DND-41 (cell line): ENCODE measurements around the gene IMPDH2.

ENCODE experiments used
- EZH2 ChIP-seq: IDR thresholded peaks from 3 replicates; pipeline ENCODE4 v1.6.1; 2012; ENCODE audit warnings: borderline replicate concordance, low read depth, mild to moderate bottlenecking, moderate library complexity, low read length, inconsistent platforms; ENCODE audit not compliant: severe bottlenecking
- TF ChIP-seq, protein P1 (sequence below): IDR thresholded peaks from 2 replicates; pipeline ENCODE4 v1.5.1; 2012; ENCODE audit warnings: borderline replicate concordance, low read length, moderate library complexity, mild to moderate bottlenecking; ENCODE audit not compliant: poor library complexity, severe bottlenecking; ENCODE audit errors: extremely low read depth

- TF ChIP-seq, protein P1, sequence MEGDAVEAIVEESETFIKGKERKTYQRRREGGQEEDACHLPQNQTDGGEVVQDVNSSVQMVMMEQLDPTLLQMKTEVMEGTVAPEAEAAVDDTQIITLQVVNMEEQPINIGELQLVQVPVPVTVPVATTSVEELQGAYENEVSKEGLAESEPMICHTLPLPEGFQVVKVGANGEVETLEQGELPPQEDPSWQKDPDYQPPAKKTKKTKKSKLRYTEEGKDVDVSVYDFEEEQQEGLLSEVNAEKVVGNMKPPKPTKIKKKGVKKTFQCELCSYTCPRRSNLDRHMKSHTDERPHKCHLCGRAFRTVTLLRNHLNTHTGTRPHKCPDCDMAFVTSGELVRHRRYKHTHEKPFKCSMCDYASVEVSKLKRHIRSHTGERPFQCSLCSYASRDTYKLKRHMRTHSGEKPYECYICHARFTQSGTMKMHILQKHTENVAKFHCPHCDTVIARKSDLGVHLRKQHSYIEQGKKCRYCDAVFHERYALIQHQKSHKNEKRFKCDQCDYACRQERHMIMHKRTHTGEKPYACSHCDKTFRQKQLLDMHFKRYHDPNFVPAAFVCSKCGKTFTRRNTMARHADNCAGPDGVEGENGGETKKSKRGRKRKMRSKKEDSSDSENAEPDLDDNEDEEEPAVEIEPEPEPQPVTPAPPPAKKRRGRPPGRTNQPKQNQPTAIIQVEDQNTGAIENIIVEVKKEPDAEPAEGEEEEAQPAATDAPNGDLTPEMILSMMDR = no peak
- no peak for TF ChIP-seq EZH2
These were observed 1.6 kb downstream of the IMPDH2 start for GRCh38 chr3:49027634-49028033.
